ENCODE data around the gene BHLHE23.

BHLHE23 gene

DNA sequence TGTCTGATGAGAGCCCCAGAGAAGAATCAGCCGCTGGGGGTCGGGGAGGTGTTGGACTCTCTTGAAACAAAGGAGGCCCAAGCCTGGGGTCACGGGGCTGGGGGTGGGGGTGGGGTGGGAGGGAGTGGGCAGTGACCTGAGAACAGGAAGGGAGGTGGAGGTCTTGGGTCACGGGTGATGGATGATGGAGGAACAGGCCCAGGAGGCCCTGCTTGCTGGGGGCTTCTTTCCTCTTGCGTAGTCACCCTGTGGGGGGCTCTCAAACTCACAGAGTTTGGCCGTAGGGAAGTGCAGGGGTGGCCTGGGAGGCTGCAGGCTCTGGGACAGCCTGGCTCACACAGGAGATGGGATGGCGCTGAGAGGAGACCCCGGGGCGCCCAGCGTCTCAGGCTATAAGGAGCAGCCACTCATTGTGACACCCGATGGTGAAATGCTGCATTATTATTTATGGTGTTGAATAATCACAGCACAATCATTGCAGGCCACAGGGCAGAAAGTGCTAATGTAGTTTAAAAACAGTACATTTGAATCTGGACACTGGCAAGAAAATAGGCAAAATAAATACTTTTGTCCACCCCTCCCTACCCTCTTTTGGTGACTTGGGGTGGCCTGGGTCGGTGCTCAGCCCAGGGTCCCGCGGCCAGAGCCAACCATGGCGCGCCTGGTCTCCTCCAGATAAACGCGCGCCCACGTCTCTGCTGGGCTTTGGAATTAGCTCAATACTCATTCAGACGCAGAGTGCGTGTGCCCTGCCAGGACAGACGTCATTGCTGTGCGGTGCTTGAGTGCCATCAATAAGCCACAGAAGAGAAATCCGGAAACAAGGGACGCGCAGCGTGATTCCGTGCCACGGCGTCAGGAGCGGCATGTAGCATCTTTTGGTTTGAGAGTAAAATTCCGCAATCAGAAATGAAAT lies 27.3 kb upstream of the BHLHE23 start:
- no peak for DNase-seq (ENCODE audit: low read depth in 2 of 2)
- no peak overlapping the region for H3K4me3 ChIP-seq (replicated peaks in 1 of 2; ENCODE audit: low read depth in 2 of 2, low read length in 2 of 2)
- TF ChIP-seq, protein P1, sequence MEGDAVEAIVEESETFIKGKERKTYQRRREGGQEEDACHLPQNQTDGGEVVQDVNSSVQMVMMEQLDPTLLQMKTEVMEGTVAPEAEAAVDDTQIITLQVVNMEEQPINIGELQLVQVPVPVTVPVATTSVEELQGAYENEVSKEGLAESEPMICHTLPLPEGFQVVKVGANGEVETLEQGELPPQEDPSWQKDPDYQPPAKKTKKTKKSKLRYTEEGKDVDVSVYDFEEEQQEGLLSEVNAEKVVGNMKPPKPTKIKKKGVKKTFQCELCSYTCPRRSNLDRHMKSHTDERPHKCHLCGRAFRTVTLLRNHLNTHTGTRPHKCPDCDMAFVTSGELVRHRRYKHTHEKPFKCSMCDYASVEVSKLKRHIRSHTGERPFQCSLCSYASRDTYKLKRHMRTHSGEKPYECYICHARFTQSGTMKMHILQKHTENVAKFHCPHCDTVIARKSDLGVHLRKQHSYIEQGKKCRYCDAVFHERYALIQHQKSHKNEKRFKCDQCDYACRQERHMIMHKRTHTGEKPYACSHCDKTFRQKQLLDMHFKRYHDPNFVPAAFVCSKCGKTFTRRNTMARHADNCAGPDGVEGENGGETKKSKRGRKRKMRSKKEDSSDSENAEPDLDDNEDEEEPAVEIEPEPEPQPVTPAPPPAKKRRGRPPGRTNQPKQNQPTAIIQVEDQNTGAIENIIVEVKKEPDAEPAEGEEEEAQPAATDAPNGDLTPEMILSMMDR (IDR thresholded peaks at IDR 0.05; ENCODE audit: low read depth, low read length): no peak

GRCh38 chr20:63032861-63033793 lies 26.4 kb upstream of the BHLHE23 start:
- no peak for DNase-seq (ENCODE audit: low read depth in 2 of 2)
- no peak overlapping the region for H3K4me3 ChIP-seq (replicated peaks in 1 of 2; ENCODE audit: low read depth in 2 of 2, low read length in 2 of 2)
- TF ChIP-seq, protein P1 (IDR thresholded peaks at IDR 0.05; ENCODE audit: low read depth, low read length): no peak

DNA sequence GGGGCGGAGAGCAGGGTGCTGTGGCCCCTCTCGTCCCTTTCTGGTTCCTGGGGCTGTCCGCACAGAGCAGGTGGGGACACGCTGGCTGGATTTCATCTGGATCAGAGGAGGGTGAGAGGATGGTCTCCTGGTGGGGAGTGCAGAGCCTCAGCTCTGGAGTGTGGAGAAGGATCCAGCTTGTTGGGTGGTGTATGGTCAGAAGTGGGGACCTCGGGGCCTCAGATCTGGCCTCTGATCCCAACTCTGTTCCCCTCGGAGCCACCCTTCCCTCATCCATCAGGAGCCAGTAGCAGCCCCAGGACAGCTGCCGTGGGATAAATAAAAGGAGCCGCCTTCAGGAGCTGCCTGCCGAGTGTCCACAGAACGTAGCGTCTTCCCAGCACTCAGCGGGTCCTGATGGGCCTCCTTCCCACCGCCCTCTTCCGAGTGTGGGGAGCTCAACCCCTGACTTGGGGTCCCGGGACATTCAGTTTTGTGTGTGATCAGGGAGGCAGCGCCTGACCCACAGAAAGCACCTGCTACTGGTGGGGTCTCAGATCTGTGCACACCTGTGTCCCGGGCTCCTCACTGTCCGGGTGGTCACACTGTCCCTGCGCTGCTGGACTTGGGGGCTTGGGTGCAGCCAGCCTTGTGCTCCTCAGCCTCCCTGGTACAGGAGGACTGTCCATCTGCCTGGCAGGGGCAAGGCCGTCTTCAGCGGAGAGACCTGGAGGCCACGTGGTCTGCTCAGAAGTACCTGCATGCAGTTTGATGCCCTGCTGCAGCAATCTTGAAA lies 25.4 kb upstream of the BHLHE23 start:
- DNase-seq (ENCODE audit: low read depth in 2 of 2): no peak
- TF ChIP-seq, protein P1 (IDR thresholded peaks at IDR 0.05; ENCODE audit: low read depth, low read length): no peak
- no peak overlapping the region for H3K4me3 ChIP-seq (replicated peaks in 1 of 2; ENCODE audit: low read depth in 2 of 2, low read length in 2 of 2)

- TF ChIP-seq, protein P1 (IDR thresholded peaks at IDR 0.05; ENCODE audit: low read depth, low read length): no peak
- DNase-seq (ENCODE audit: low read depth in 2 of 2): no peak
- H3K4me3 ChIP-seq (replicated peaks in 1 of 2; ENCODE audit: low read depth in 2 of 2, low read length in 2 of 2): no peak overlapping the region
Measured at GRCh38 chr20:63031251-63032014, 24.7 kb upstream of the BHLHE23 start.

GRCh38 chr20:63029358-63030121 lies 22.8 kb upstream of the BHLHE23 start:
- TF ChIP-seq, protein P1 (IDR thresholded peaks at IDR 0.05; ENCODE audit: low read depth, low read length): no peak
- no peak for DNase-seq (ENCODE audit: low read depth in 2 of 2)
- H3K4me3 ChIP-seq (replicated peaks in 1 of 2; ENCODE audit: low read depth in 2 of 2, low read length in 2 of 2): no peak overlapping the region
